ENCODE measurements around the gene SCN3A.

Gene SCN3A

GRCh38 chr2:165192729-165193128 is 11.1 kb downstream of the SCN3A start:
- Histone ChIP-seq H3K36me3 (ENCODE audit: control insufficient read depth in 1 of 2, insufficient read depth in 2 of 2, low read length in 2 of 2) (no peaks in the 10 kb centered on the region), H3K4me1 (ENCODE audit: control insufficient read depth in 1 of 2, insufficient read depth in 2 of 2, low read length in 2 of 2) (no peaks in the 10 kb centered on the region), H3K9ac (ENCODE audit: low read depth in 1 of 2, low read length in 2 of 2) (no peak overlapping the region), H3K27ac (ENCODE audit: low read depth, low read length) (no peak overlapping the region), H3K9me3 (ENCODE audit: control insufficient read depth in 1 of 2, low read length in 2 of 2) (no peaks in the 10 kb centered on the region), H3K27me3 (ENCODE audit: control insufficient read depth in 1 of 2, insufficient read depth in 2 of 2, low read length in 2 of 2) (peaks cover 0 to 3% of the 10 kb centered on the region in 2 donors), H3K4me3 (ENCODE audit: low read depth in 1 of 2, low read length in 2 of 2) (no peak overlapping the region)

GRCh38 chr2:165191096-165191728 is 12.6 kb downstream of the SCN3A start:
- H3K9ac ChIP-seq (ENCODE audit: low read depth in 1 of 2, low read length in 2 of 2): no peak overlapping the region

GRCh38 chr2:165185633-165186032 is 18.2 kb downstream of the SCN3A start:
- no peak overlapping the region for H3K4me3 ChIP-seq (ENCODE audit: low read depth in 1 of 2, low read length in 2 of 2)
- no peak overlapping the region for H3K9ac ChIP-seq (ENCODE audit: low read depth in 1 of 2, low read length in 2 of 2)
- no peaks in the 10 kb centered on the region for H3K4me1 ChIP-seq (ENCODE audit: control insufficient read depth in 1 of 2, insufficient read depth in 2 of 2, low read length in 2 of 2)
- H3K27ac ChIP-seq (ENCODE audit: low read depth, low read length): no peak overlapping the region
- no peaks in the 10 kb centered on the region for H3K9me3 ChIP-seq (ENCODE audit: control insufficient read depth in 1 of 2, low read length in 2 of 2)
- no peaks in the 10 kb centered on the region for H3K36me3 ChIP-seq (ENCODE audit: control insufficient read depth in 1 of 2, insufficient read depth in 2 of 2, low read length in 2 of 2)
- H3K27me3 ChIP-seq (ENCODE audit: control insufficient read depth in 1 of 2, insufficient read depth in 2 of 2, low read length in 2 of 2): no peaks in the 10 kb centered on the region

More at GRCh38 chr2:165191096-165191728, 12.6 kb downstream of the SCN3A start:
- Histone ChIP-seq H3K4me3 (ENCODE audit: low read depth in 1 of 2, low read length in 2 of 2) (no peak overlapping the region), H3K27ac (ENCODE audit: low read depth, low read length) (no peak overlapping the region), H3K4me1 (ENCODE audit: control insufficient read depth in 1 of 2, insufficient read depth in 2 of 2, low read length in 2 of 2) (no peaks in the 10 kb centered on the region), H3K27me3 (ENCODE audit: control insufficient read depth in 1 of 2, insufficient read depth in 2 of 2, low read length in 2 of 2) (peaks cover 0 to 3% of the 10 kb centered on the region in 2 donors), H3K36me3 (ENCODE audit: control insufficient read depth in 1 of 2, insufficient read depth in 2 of 2, low read length in 2 of 2) (no peaks in the 10 kb centered on the region), H3K9me3 (ENCODE audit: control insufficient read depth in 1 of 2, low read length in 2 of 2) (no peaks in the 10 kb centered on the region)

GRCh38 chr2:165182029-165182428 is 21.8 kb downstream of the SCN3A start:
- H3K27me3 ChIP-seq (ENCODE audit: control insufficient read depth in 1 of 2, insufficient read depth in 2 of 2, low read length in 2 of 2): no peaks in the 10 kb centered on the region

GRCh38 chr2:165176780-165177179 is 27.1 kb downstream of the SCN3A start:
- H3K36me3 ChIP-seq (ENCODE audit: control insufficient read depth in 1 of 2, insufficient read depth in 2 of 2, low read length in 2 of 2): no peaks in the 10 kb centered on the region
- no peak overlapping the region for H3K4me3 ChIP-seq (ENCODE audit: low read depth in 1 of 2, low read length in 2 of 2)
- H3K27me3 ChIP-seq (ENCODE audit: control insufficient read depth in 1 of 2, insufficient read depth in 2 of 2, low read length in 2 of 2): no peaks in the 10 kb centered on the region
- no peak overlapping the region for H3K27ac ChIP-seq (ENCODE audit: low read depth, low read length)
- no peaks in the 10 kb centered on the region for H3K9me3 ChIP-seq (ENCODE audit: control insufficient read depth in 1 of 2, low read length in 2 of 2)
- no peaks in the 10 kb centered on the region for H3K4me1 ChIP-seq (ENCODE audit: control insufficient read depth in 1 of 2, insufficient read depth in 2 of 2, low read length in 2 of 2)
- H3K9ac ChIP-seq (ENCODE audit: low read depth in 1 of 2, low read length in 2 of 2): no peak overlapping the region

More at GRCh38 chr2:165182029-165182428, 21.8 kb downstream of the SCN3A start:
- Histone ChIP-seq H3K9ac (ENCODE audit: low read depth in 1 of 2, low read length in 2 of 2) (no peak overlapping the region), H3K4me1 (ENCODE audit: control insufficient read depth in 1 of 2, insufficient read depth in 2 of 2, low read length in 2 of 2) (no peaks in the 10 kb centered on the region), H3K9me3 (ENCODE audit: control insufficient read depth in 1 of 2, low read length in 2 of 2) (no peaks in the 10 kb centered on the region), H3K4me3 (ENCODE audit: low read depth in 1 of 2, low read length in 2 of 2) (no peak overlapping the region), H3K36me3 (ENCODE audit: control insufficient read depth in 1 of 2, insufficient read depth in 2 of 2, low read length in 2 of 2) (no peaks in the 10 kb centered on the region), H3K27ac (ENCODE audit: low read depth, low read length) (no peak overlapping the region)

- Histone ChIP-seq H3K36me3 (ENCODE audit: control insufficient read depth in 1 of 2, insufficient read depth in 2 of 2, low read length in 2 of 2) (no peaks in the 10 kb centered on the region), H3K27ac (ENCODE audit: low read depth, low read length) (no peak overlapping the region), H3K4me1 (ENCODE audit: control insufficient read depth in 1 of 2, insufficient read depth in 2 of 2, low read length in 2 of 2) (no peaks in the 10 kb centered on the region), H3K4me3 (ENCODE audit: low read depth in 1 of 2, low read length in 2 of 2) (no peak overlapping the region), H3K27me3 (ENCODE audit: control insufficient read depth in 1 of 2, insufficient read depth in 2 of 2, low read length in 2 of 2) (no peaks in the 10 kb centered on the region), H3K9ac (ENCODE audit: low read depth in 1 of 2, low read length in 2 of 2) (no peak overlapping the region), H3K9me3 (ENCODE audit: control insufficient read depth in 1 of 2, low read length in 2 of 2) (no peaks in the 10 kb centered on the region)
These were observed 30.6 kb downstream of the SCN3A start for GRCh38 chr2:165173215-165173614.

- Histone ChIP-seq H3K36me3 (ENCODE audit: control insufficient read depth in 1 of 2, insufficient read depth in 2 of 2, low read length in 2 of 2) (no peaks in the 10 kb centered on the region), H3K9me3 (ENCODE audit: control insufficient read depth in 1 of 2, low read length in 2 of 2) (no peaks in the 10 kb centered on the region), H3K9ac (ENCODE audit: low read depth in 1 of 2, low read length in 2 of 2) (no peak overlapping the region), H3K27ac (ENCODE audit: low read depth, low read length) (no peak overlapping the region), H3K27me3 (ENCODE audit: control insufficient read depth in 1 of 2, insufficient read depth in 2 of 2, low read length in 2 of 2) (no peaks in the 10 kb centered on the region), H3K4me1 (ENCODE audit: control insufficient read depth in 1 of 2, insufficient read depth in 2 of 2, low read length in 2 of 2) (no peaks in the 10 kb centered on the region), H3K4me3 (ENCODE audit: low read depth in 1 of 2, low read length in 2 of 2) (no peak overlapping the region)
These were observed 39.6 kb downstream of the SCN3A start for GRCh38 chr2:165164201-165164600.

GRCh38 chr2:165163761-165164160 is 40.1 kb downstream of the SCN3A start:
- Histone ChIP-seq H3K4me1 (ENCODE audit: control insufficient read depth in 1 of 2, insufficient read depth in 2 of 2, low read length in 2 of 2) (no peaks in the 10 kb centered on the region), H3K9ac (ENCODE audit: low read depth in 1 of 2, low read length in 2 of 2) (no peak overlapping the region), H3K36me3 (ENCODE audit: control insufficient read depth in 1 of 2, insufficient read depth in 2 of 2, low read length in 2 of 2) (no peaks in the 10 kb centered on the region), H3K27me3 (ENCODE audit: control insufficient read depth in 1 of 2, insufficient read depth in 2 of 2, low read length in 2 of 2) (no peaks in the 10 kb centered on the region), H3K4me3 (ENCODE audit: low read depth in 1 of 2, low read length in 2 of 2) (no peak overlapping the region), H3K27ac (ENCODE audit: low read depth, low read length) (no peak overlapping the region), H3K9me3 (ENCODE audit: control insufficient read depth in 1 of 2, low read length in 2 of 2) (no peaks in the 10 kb centered on the region)

GRCh38 chr2:165162466-165162865 is 41.4 kb downstream of the SCN3A start:
- Histone ChIP-seq H3K27ac (ENCODE audit: low read depth, low read length) (no peak overlapping the region), H3K9me3 (ENCODE audit: control insufficient read depth in 1 of 2, low read length in 2 of 2) (no peaks in the 10 kb centered on the region), H3K9ac (ENCODE audit: low read depth in 1 of 2, low read length in 2 of 2) (no peak overlapping the region), H3K4me3 (ENCODE audit: low read depth in 1 of 2, low read length in 2 of 2) (no peak overlapping the region), H3K36me3 (ENCODE audit: control insufficient read depth in 1 of 2, insufficient read depth in 2 of 2, low read length in 2 of 2) (no peaks in the 10 kb centered on the region), H3K27me3 (ENCODE audit: control insufficient read depth in 1 of 2, insufficient read depth in 2 of 2, low read length in 2 of 2) (no peaks in the 10 kb centered on the region), H3K4me1 (ENCODE audit: control insufficient read depth in 1 of 2, insufficient read depth in 2 of 2, low read length in 2 of 2) (no peaks in the 10 kb centered on the region)

GRCh38 chr2:165161510-165161909 is 42.3 kb downstream of the SCN3A start:
- Histone ChIP-seq H3K4me3 (ENCODE audit: low read depth in 1 of 2, low read length in 2 of 2) (no peak overlapping the region), H3K27ac (ENCODE audit: low read depth, low read length) (no peak overlapping the region), H3K36me3 (ENCODE audit: control insufficient read depth in 1 of 2, insufficient read depth in 2 of 2, low read length in 2 of 2) (no peaks in the 10 kb centered on the region), H3K9ac (ENCODE audit: low read depth in 1 of 2, low read length in 2 of 2) (no peak overlapping the region), H3K27me3 (ENCODE audit: control insufficient read depth in 1 of 2, insufficient read depth in 2 of 2, low read length in 2 of 2) (no peaks in the 10 kb centered on the region), H3K4me1 (ENCODE audit: control insufficient read depth in 1 of 2, insufficient read depth in 2 of 2, low read length in 2 of 2) (no peaks in the 10 kb centered on the region), H3K9me3 (ENCODE audit: control insufficient read depth in 1 of 2, low read length in 2 of 2) (no peaks in the 10 kb centered on the region)

- no peaks in the 10 kb centered on the region for H3K9me3 ChIP-seq (ENCODE audit: control insufficient read depth in 1 of 2, low read length in 2 of 2)
- no peak overlapping the region for H3K4me3 ChIP-seq (ENCODE audit: low read depth in 1 of 2, low read length in 2 of 2)
- no peaks in the 10 kb centered on the region for H3K4me1 ChIP-seq (ENCODE audit: control insufficient read depth in 1 of 2, insufficient read depth in 2 of 2, low read length in 2 of 2)
- no peaks in the 10 kb centered on the region for H3K27me3 ChIP-seq (ENCODE audit: control insufficient read depth in 1 of 2, insufficient read depth in 2 of 2, low read length in 2 of 2)
- no peak overlapping the region for H3K9ac ChIP-seq (ENCODE audit: low read depth in 1 of 2, low read length in 2 of 2)
- H3K27ac ChIP-seq (ENCODE audit: low read depth, low read length): no peak overlapping the region
- no peaks in the 10 kb centered on the region for H3K36me3 ChIP-seq (ENCODE audit: control insufficient read depth in 1 of 2, insufficient read depth in 2 of 2, low read length in 2 of 2)
These were observed 46.7 kb downstream of the SCN3A start for GRCh38 chr2:165157160-165157559.
